ENCODE measurements around the gene CMKLR1. TPM values are rescaled to one million over a fixed set of nuclear protein-coding genes. Genes with fewer than 3 reads are reported as not detected.

CMKLR1 gene
- total and polyA plus RNA-seq, 9 of the 15 experiments (the other 6 are each of a cell fraction or from before 2014, with no cell fraction given) = 0.11 to 1.4 (median 0.20) TPM

DNA sequence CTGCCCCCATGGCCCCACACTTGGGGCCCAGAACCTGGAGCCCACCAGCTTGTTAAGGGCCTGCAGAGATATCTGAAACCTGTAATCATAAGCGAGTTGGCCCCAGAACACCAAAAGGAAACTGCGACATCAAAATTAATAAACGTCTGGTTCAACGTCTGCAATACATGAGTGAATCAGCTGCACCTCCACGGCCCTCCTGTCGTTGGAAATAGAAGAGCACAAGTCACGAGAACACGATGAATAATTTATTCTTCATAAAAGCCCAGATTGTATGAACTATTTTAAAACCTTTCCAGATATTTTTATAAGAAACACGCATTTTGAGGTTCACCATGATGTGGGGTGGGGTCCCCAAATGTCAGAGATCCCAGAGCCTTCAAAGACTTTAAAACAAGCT, 9.7 kb upstream of the CMKLR1 start:
- TF ChIP-seq EP300 (IDR thresholded peaks at IDR 0.05; ENCODE audit: low read length) = no peak
- no peak for TF ChIP-seq SP1 (CRISPR knock-in tag; IDR thresholded peaks at IDR 0.05)
- no peak for TF ChIP-seq MEIS2 (IDR thresholded peaks at IDR 0.05; ENCODE audit: partially characterized antibody)
- TF ChIP-seq MAFG (tag; conservative IDR thresholded peaks at IDR 0.05) = no peak
- TF ChIP-seq, protein P1, sequence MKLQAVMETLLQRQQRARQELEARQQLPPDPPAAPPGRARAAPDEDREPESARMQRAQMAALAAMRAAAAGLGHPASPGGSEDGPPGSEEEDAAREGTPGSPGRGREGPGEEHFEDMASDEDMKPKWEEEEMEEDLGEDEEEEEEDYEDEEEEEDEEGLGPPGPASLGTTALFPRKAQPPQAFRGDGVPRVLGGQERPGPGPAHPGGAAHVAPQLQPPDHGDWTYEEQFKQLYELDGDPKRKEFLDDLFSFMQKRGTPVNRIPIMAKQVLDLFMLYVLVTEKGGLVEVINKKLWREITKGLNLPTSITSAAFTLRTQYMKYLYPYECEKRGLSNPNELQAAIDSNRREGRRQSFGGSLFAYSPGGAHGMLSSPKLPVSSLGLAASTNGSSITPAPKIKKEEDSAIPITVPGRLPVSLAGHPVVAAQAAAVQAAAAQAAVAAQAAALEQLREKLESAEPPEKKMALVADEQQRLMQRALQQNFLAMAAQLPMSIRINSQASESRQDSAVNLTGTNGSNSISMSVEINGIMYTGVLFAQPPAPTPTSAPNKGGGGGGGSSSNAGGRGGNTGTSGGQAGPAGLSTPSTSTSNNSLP (IDR thresholded peaks at IDR 0.05; ENCODE audit: borderline replicate concordance, low read depth, low read length) = no peak
- TF ChIP-seq, protein P2, sequence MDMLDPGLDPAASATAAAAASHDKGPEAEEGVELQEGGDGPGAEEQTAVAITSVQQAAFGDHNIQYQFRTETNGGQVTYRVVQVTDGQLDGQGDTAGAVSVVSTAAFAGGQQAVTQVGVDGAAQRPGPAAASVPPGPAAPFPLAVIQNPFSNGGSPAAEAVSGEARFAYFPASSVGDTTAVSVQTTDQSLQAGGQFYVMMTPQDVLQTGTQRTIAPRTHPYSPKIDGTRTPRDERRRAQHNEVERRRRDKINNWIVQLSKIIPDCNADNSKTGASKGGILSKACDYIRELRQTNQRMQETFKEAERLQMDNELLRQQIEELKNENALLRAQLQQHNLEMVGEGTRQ (CRISPR knock-in tag; IDR thresholded peaks at IDR 0.05) = no peak
- no peak for TF ChIP-seq NFYB (IDR thresholded peaks at IDR 0.05; ENCODE audit: extremely low read depth, insufficient read length)
- no peaks in the 10 kb centered on the region for H3K9me1 ChIP-seq (ENCODE audit: control insufficient read depth, insufficient read depth, low read length)
- no peaks in the 10 kb centered on the region; a peak in 1 of 5 replicates for H3K4me1 ChIP-seq (replicated peaks in 1 of 2; ENCODE audit: control insufficient read depth in 2 of 2, insufficient read depth in 2 of 2, low read length in 2 of 2)
- peak overlapping the region; percentile 7; the same call in 1 of the 2 replicates for H2AFZ ChIP-seq (ENCODE audit: low read depth, low read length)
- intact Hi-C loops (cut with micrococcal nuclease) = no loop called here
- H3K27ac ChIP-seq (ENCODE audit: extremely low read depth, low read depth, low read length) = no peak overlapping the region
- ChIA-PET CTCF (ENCODE audit: low intra/inter-chr PET ratio) (no interaction called here), POLR2A (interaction anchor here (0.7 kb wide), 1 partner anchor 12 kb away, joined by 4 read pairs; no protein-coding TSS in a partner anchor)
- FAIRE-seq = no peak
- no peaks in the 10 kb centered on the region for H3K9me3 ChIP-seq (replicated peaks; ENCODE audit: control insufficient read depth, insufficient read depth, low read depth, low read length)
- no peak overlapping the region for H3K4me3 ChIP-seq
- H3K79me2 ChIP-seq (ENCODE audit: control insufficient read depth, insufficient read depth, low read length) = no peaks in the 10 kb centered on the region
- no peak for ATAC-seq
- no peak overlapping the region for H3K4me2 ChIP-seq (ENCODE audit: insufficient read depth, low read length)
- no peak for DNase-seq (ENCODE audit: extremely low read depth in 1 of 4, low spot score in 3 of 4)
- no peaks in the 10 kb centered on the region for H4K20me1 ChIP-seq (replicated peaks; ENCODE audit: control insufficient read depth, insufficient read depth, low read length)
- WGBS (ENCODE audit: insufficient coverage, low coverage, missing lambda C conversion rate) = 55% methylated on average over 9 of the region's 9 CpGs
- H3K9ac ChIP-seq (ENCODE audit: insufficient read depth in 1 of 2, low read depth in 2 of 2, low read length in 2 of 2) = no peak overlapping the region
- in situ Hi-C loops (cut with MboI) = no loop called here
- H3K27me3 ChIP-seq (ENCODE audit: control insufficient read depth in 2 of 2, insufficient read depth in 2 of 2, low read length in 2 of 2) = no peaks in the 10 kb centered on the region
- no TSS peak for BruUV-seq (replicated peaks)
- no peaks in the 10 kb centered on the region for H3K36me3 ChIP-seq (ENCODE audit: control insufficient read depth, insufficient read depth, low read length)

All from K562 (cell line).